Neural cell (in vitro differentiated cells): ENCODE measurements around the gene LTBP4. TPM values are rescaled to one million over a fixed set of nuclear protein-coding genes. Genes with fewer than 3 reads are reported as not detected.
A peak's percentile ranks its signal among the peaks of the same experiment; 100 is the strongest.
"Not testable (repeated sequence)": the region's sequence is repeated elsewhere in the genome, so short reads cannot be mapped to it uniquely, and the experiment has no call there.

Experiments
- H2AFZ ChIP-seq: fragments of 200-600, 300-800 bp; sonication (generic), shearing (Covaris generic); 2 replicates; pipeline ENCODE4 v1.6.0; 2014; ENCODE audit warnings: low read depth, mild to moderate bottlenecking, antibody characterized with exemption, low read length, moderate library complexity
- H3F3A ChIP-seq: fragments of 200-600 bp; shearing (Covaris generic); 2 replicates; pipeline ENCODE4 v1.6.1; 2016; ENCODE audit warnings: mild to moderate bottlenecking, moderate library complexity, mixed read lengths, antibody characterized with exemption, low read length; ENCODE audit not compliant: insufficient read depth, poor library complexity, severe bottlenecking
- H3K27ac ChIP-seq: fragments of 200-600, 300-800 bp; sonication (generic), shearing (Covaris generic); 2 replicates; pipeline ENCODE4 v1.5.1; 2014; ENCODE audit warnings: mild to moderate bottlenecking, low read length, moderate library complexity
- H3K27me3 ChIP-seq: fragments of 300-800, 200-600 bp; sonication (generic), shearing (Covaris generic); 2 replicates; pipeline ENCODE4 v1.6.0; 2014; ENCODE audit warnings: mild to moderate bottlenecking, low read depth, low read length, moderate library complexity; ENCODE audit not compliant: insufficient read depth
- H3K36me3 ChIP-seq: fragments of 300-800, 200-600 bp; sonication (generic), shearing (Covaris generic); 2 replicates; pipeline ENCODE4 v1.5.1; 2014; ENCODE audit warnings: mild to moderate bottlenecking, antibody characterized with exemption, low read length, moderate library complexity; ENCODE audit not compliant: insufficient read depth
- H3K4me2 ChIP-seq: fragments of 300-800, 200-600 bp; sonication (generic), shearing (Covaris generic); 2 replicates; pipeline ENCODE4 v1.6.0; 2014; ENCODE audit warnings: mild to moderate bottlenecking, low read length
- H3K4me3 ChIP-seq: fragments of 300-800, 200-600 bp; sonication (generic), shearing (Covaris generic); 2 replicates; pipeline ENCODE4 v1.5.1; 2014; ENCODE audit warnings: mild to moderate bottlenecking, low read length, moderate library complexity
- H3K79me2 ChIP-seq: fragments of 200-600 bp; shearing (Covaris generic); replicated peaks from 2 replicates; pipeline ENCODE4 v1.6.0; 2014; ENCODE audit warnings: mild to moderate bottlenecking, low read length, moderate library complexity; ENCODE audit not compliant: insufficient read depth
- H3K9ac ChIP-seq: fragments of 300-800, 200-600 bp; sonication (generic), shearing (Covaris generic); 2 replicates; pipeline ENCODE4 v1.6.1; 2016; ENCODE audit warnings: mild to moderate bottlenecking, low read length, mixed read lengths
- H3K9me2 ChIP-seq: fragments of 200-600 bp; shearing (Covaris generic); 2 replicates; pipeline ENCODE4 v1.6.1; 2016; ENCODE audit warnings: mild to moderate bottlenecking, low read length, mixed read lengths; ENCODE audit not compliant: insufficient read depth
- H3K9me3 ChIP-seq: fragments of 200-600, 300-800 bp; sonication (generic), shearing (Covaris generic); 2 replicates; pipeline ENCODE4 v1.6.1; 2016; ENCODE audit warnings: mild to moderate bottlenecking, mixed run types, low read length, moderate library complexity, mixed read lengths
- H4K20me1 ChIP-seq: fragments of 200-600 bp; shearing (Covaris generic); 2 replicates; pipeline ENCODE4 v1.6.1; 2016; ENCODE audit warnings: mild to moderate bottlenecking, mixed run types; ENCODE audit not compliant: insufficient read depth
- EP300 ChIP-seq: fragments of 450-650 bp; conservative IDR thresholded peaks from 2 replicates; pipeline ENCODE4 v1.6.1; 2014; ENCODE audit warnings: antibody characterized with exemption, mild to moderate bottlenecking, moderate library complexity; ENCODE audit not compliant: poor library complexity, severe bottlenecking
- EZH2 ChIP-seq: fragments of 200-600, 300-800 bp; shearing (Covaris generic), sonication (generic); IDR thresholded peaks from 2 replicates; pipeline ENCODE4 v1.6.1; 2014; ENCODE audit warnings: antibody characterized with exemption, low read length, borderline replicate concordance, mild to moderate bottlenecking; ENCODE audit not compliant: insufficient read depth, poor library complexity, severe bottlenecking
- MXI1 ChIP-seq: fragments of 450-650 bp; conservative IDR thresholded peaks from 2 replicates; pipeline ENCODE4 v1.6.1; 2014; ENCODE audit warnings: antibody characterized with exemption, mild to moderate bottlenecking; ENCODE audit not compliant: poor library complexity, severe bottlenecking
- POLR2AphosphoS5 ChIP-seq: IDR thresholded peaks from 2 replicates; pipeline ENCODE4 v1.6.1; 2012
- RAD21 ChIP-seq: fragments of 450-650 bp; conservative IDR thresholded peaks from 2 replicates; pipeline ENCODE4 v1.6.1; 2014; ENCODE audit warnings: antibody characterized with exemption, mild to moderate bottlenecking, moderate library complexity
- REST ChIP-seq: IDR thresholded peaks from 2 replicates; pipeline ENCODE4 v1.6.1; 2012; ENCODE audit warnings: borderline replicate concordance
- SMC3 ChIP-seq: fragments of 450-650 bp; conservative IDR thresholded peaks from 2 replicates; pipeline ENCODE4 v1.6.1; 2014; ENCODE audit warnings: antibody characterized with exemption, mild to moderate bottlenecking, moderate library complexity; ENCODE audit not compliant: poor library complexity
- TAF1 ChIP-seq: IDR thresholded peaks from 2 replicates; pipeline ENCODE4 v1.6.1; 2012; ENCODE audit warnings: low read depth
- polyA plus RNA-seq: library from polyadenylated mRNA; depleted of rRNA; stranded (reverse); fragments of >200 nt; gene quantifications from 2 replicates; pipeline ENCODE4 v1.2.3, GENCODE V29; 2014
- TF ChIP-seq, protein P1 (sequence below): fragments of 450-650 bp; IDR thresholded peaks from 2 replicates; pipeline ENCODE4 v1.5.1; 2014; ENCODE audit warnings: antibody characterized with exemption, mild to moderate bottlenecking, moderate library complexity; ENCODE audit not compliant: poor library complexity, severe bottlenecking

LTBP4 gene
- polyA plus RNA-seq, 1 donor from 2014 or later, result 55.6 TPM

DNA sequence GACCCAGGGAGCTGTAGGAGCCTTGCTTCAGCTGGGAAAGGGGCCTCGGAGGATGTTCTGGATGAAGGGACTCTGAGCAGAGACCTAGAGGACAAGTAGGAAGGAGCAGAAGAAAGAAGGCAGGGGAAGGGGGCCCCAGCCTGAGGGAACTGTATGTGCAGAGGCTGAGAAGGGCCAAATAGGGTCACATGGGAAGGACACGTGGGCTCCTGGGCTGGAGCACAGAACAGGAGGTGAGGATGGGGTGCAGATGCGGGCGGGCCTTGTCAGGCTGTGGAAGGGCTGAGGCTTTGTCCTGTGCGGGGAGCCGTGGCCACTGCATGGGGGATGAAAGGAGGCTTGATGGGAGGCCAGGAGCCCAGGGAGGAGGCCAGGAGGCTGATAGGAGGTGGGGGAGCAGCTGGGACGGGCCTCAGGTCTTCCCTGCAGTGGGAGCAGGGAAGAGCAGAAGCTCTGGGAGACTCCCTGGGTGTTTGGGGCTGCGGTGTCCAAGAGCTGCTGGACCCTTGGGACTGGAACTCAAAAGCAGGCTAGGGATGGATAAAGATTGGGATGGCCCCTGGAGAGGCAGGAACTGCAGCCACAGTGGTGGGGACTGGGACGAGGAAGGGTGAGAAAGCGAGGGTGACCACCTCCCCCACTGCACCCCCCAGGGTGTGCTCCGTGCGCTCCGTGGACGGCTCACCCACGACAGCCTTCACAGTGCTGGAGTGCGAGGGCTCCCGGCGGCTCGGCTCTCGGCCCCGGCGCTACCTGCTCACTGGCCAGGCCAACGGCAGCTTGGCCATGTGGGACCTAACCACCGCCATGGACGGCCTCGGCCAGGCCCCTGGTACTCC is 11.4 kb upstream of the LTBP4 start:
- Histone ChIP-seq H3K4me2 (no peak overlapping the region), H3K9me3 (no peaks in the 10 kb centered on the region), H3K36me3 (no peaks in the 10 kb centered on the region), H3K9me2 (no peaks in the 10 kb centered on the region), H3K4me3 (no peak overlapping the region), H3K79me2 (no peaks in the 10 kb centered on the region), H4K20me1 (no peaks in the 10 kb centered on the region), H3K27ac (no peak overlapping the region), H3K9ac (no peak overlapping the region), H3F3A (no peaks in the 10 kb centered on the region), H2AFZ (no peak overlapping the region), H3K27me3 (no peaks in the 10 kb centered on the region)
- TF ChIP-seq TAF1 (no peak), POLR2AphosphoS5 (no peak), SMC3 (no peak), EZH2 (no peak), REST (no peak), MXI1 (no peak), EP300 (no peak), RAD21 (no peak)
- TF ChIP-seq, protein P1, sequence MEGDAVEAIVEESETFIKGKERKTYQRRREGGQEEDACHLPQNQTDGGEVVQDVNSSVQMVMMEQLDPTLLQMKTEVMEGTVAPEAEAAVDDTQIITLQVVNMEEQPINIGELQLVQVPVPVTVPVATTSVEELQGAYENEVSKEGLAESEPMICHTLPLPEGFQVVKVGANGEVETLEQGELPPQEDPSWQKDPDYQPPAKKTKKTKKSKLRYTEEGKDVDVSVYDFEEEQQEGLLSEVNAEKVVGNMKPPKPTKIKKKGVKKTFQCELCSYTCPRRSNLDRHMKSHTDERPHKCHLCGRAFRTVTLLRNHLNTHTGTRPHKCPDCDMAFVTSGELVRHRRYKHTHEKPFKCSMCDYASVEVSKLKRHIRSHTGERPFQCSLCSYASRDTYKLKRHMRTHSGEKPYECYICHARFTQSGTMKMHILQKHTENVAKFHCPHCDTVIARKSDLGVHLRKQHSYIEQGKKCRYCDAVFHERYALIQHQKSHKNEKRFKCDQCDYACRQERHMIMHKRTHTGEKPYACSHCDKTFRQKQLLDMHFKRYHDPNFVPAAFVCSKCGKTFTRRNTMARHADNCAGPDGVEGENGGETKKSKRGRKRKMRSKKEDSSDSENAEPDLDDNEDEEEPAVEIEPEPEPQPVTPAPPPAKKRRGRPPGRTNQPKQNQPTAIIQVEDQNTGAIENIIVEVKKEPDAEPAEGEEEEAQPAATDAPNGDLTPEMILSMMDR, result no peak

GRCh38 chr19:40590464-40591265 is 10.5 kb upstream of the LTBP4 start:
- H3K36me3 ChIP-seq, result no peaks in the 10 kb centered on the region
- no peaks in the 10 kb centered on the region for H3K9me2 ChIP-seq
- no peaks in the 10 kb centered on the region for H4K20me1 ChIP-seq
- no peak overlapping the region for H3K27ac ChIP-seq
- no peaks in the 10 kb centered on the region for H3K9me3 ChIP-seq
- H3K4me3 ChIP-seq, result no peak overlapping the region
- no peaks in the 10 kb centered on the region for H3F3A ChIP-seq
- TF ChIP-seq RAD21 (no peak), SMC3 (no peak), EP300 (no peak)
- H3K79me2 ChIP-seq, result no peaks in the 10 kb centered on the region
- no peaks in the 10 kb centered on the region for H3K27me3 ChIP-seq
- no peak overlapping the region for H2AFZ ChIP-seq
- no peak overlapping the region for H3K4me2 ChIP-seq
- H3K9ac ChIP-seq, result no peak overlapping the region

DNA sequence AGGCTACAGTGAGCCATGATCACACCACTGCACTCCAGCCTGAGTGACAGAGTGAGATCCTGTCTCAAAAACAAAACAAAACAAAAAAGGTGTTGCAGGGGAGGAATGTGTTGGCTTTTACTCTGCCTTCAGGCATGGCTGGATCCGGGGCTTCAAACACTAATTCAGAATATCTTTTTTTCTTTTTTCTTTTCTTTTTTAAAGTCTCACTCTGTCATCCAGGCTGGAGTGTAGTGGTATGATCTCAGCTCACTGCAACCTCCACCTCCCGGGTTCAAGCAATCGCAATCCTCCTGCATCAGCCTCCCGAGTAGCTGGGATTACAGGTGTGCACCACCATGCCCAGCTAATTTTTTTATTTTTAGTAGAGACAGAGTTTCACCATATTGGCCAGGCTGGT is 9.4 kb upstream of the LTBP4 start:
- H3K36me3 ChIP-seq, H3K9me3 ChIP-seq, H3K27me3 ChIP-seq, H3K9me2 ChIP-seq, H3K9ac ChIP-seq, H3K4me2 ChIP-seq, H3F3A ChIP-seq, H3K4me3 ChIP-seq, H4K20me1 ChIP-seq, H3K79me2 ChIP-seq, H2AFZ ChIP-seq: not testable (repeated sequence)
- peak overlapping the region; percentile 85 for H3K27ac ChIP-seq
